ENCODE data around the gene PATJ.

- no peak for TF ChIP-seq POLR2A (IDR thresholded peaks at IDR 0.05; ENCODE audit: low read depth, low read length)
- TF ChIP-seq POLR2AphosphoS5 (IDR thresholded peaks at IDR 0.05; ENCODE audit: low read depth, low read length), result no peak
- no peak for TF ChIP-seq POU2F2 (IDR thresholded peaks at IDR 0.05; ENCODE audit: low read depth, low read length)
- TF ChIP-seq PAX5 (IDR thresholded peaks at IDR 0.05; ENCODE audit: insufficient read depth, low read length, severe bottlenecking), result no peak
- no peak for TF ChIP-seq TAF1 (IDR thresholded peaks at IDR 0.05; ENCODE audit: low read depth, low read length)
Observed at GRCh38 chr1:62084310-62084890, 342.1 kb downstream of the PATJ start.
